Cardiac fibroblast (primary cell): ENCODE measurements around the gene KIF1B.

ENCODE experiments used
- DNase-seq, 2 donors: peaks; one replicate each; pipeline versions ENCODE4 v3.0.0 to v3.0.0-alpha.2; 2010; ENCODE audit warnings: low read depth in 2 of 2
- H3K4me3 ChIP-seq, 2 donors: replicated peaks in 1 of 2; 1 replicate in 1 of 2; 2 replicates in 1 of 2; pipeline ENCODE4 v1.5.1; 2011; ENCODE audit warnings: low read depth in 2 of 2, low read length in 2 of 2, mild to moderate bottlenecking in 2 of 2, moderate library complexity in 1 of 2
- TF ChIP-seq, protein P1 (sequence below): IDR thresholded peaks from one replicate; pipeline ENCODE4 v1.5.1; 2011; ENCODE audit warnings: low read depth, mild to moderate bottlenecking, low read length, inconsistent platforms

KIF1B gene

DNA sequence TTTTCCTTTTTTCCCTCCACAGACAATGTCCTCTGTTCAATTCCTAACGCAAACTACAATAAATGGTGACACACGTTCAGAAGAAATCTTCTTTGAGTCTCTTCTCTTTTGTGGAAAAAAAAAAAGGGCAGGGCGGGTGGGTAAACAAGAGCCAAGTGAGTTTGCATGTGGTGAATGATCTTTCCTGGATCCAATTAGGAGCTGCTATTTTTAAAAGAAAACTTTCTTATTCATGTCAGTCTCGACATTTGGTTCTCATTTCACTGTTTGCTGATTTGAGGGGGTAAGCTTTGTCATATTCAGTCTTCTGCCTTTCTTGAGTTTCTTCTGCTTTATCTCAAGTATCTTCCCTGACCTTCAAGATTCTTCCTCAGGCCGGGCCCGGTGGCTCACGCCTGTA is 29.2 kb upstream of the KIF1B start:
- H3K4me3 ChIP-seq: no peak overlapping the region
- TF ChIP-seq, protein P1, sequence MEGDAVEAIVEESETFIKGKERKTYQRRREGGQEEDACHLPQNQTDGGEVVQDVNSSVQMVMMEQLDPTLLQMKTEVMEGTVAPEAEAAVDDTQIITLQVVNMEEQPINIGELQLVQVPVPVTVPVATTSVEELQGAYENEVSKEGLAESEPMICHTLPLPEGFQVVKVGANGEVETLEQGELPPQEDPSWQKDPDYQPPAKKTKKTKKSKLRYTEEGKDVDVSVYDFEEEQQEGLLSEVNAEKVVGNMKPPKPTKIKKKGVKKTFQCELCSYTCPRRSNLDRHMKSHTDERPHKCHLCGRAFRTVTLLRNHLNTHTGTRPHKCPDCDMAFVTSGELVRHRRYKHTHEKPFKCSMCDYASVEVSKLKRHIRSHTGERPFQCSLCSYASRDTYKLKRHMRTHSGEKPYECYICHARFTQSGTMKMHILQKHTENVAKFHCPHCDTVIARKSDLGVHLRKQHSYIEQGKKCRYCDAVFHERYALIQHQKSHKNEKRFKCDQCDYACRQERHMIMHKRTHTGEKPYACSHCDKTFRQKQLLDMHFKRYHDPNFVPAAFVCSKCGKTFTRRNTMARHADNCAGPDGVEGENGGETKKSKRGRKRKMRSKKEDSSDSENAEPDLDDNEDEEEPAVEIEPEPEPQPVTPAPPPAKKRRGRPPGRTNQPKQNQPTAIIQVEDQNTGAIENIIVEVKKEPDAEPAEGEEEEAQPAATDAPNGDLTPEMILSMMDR: no peak
- DNase-seq: no peak

DNA sequence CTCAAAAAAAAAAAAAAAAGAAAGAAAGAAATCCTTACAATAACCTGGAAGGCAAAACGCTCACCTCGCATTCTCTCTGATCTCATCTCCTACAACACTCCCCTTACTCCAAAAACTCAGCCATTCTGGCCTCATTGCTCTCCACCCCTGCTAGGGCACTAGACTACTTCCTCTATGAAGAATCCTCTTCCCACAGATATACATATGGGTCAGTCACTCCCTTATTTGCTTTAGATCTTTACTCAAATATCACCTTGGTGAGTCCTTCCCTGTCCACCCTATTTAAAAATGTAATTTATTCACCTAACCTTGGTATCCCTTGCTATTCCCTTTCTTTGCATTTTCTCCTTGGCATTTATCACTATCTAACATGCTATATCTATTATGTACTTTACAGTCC is 24.6 kb upstream of the KIF1B start:
- TF ChIP-seq, protein P1: no peak
- no peak for DNase-seq
- no peak overlapping the region for H3K4me3 ChIP-seq

- H3K4me3 ChIP-seq: no peak overlapping the region
- TF ChIP-seq, protein P1: no peak
- no peak for DNase-seq
These were observed 23.9 kb upstream of the KIF1B start for GRCh38 chr1:10186331-10187025.

- TF ChIP-seq, protein P1: no peak
- DNase-seq: no peak
- no peak overlapping the region for H3K4me3 ChIP-seq
These were observed 23.4 kb upstream of the KIF1B start for GRCh38 chr1:10187026-10187334.

DNA sequence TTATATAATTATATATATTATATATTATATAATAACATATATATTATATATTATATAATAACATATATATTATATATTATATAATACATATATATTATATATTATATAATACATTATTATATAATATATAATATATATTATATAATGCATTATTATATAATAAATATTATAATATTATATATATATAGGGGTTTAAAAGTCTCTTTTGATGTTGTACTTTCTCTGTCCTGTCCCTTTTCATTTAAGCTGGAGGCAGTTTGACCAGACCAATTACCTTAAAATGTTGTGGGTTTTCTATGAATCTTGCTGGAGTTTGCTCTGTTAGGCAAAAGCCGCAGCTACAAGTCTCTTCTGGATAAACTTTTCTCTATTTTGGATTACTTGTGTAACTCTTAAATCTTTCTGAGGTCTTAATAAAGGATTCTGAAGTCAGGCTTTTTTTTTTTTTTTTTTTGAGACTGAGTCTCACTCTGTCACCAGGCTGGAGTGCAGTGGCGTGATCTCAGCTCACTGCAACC is 22.2 kb upstream of the KIF1B start:
- TF ChIP-seq, protein P1: no peak
- H3K4me3 ChIP-seq: no peak overlapping the region
- DNase-seq: no peak

- H3K4me3 ChIP-seq: no peak overlapping the region
- TF ChIP-seq, protein P1: no peak
- no peak for DNase-seq
These were observed 20.7 kb upstream of the KIF1B start for GRCh38 chr1:10189659-10190058.

DNA sequence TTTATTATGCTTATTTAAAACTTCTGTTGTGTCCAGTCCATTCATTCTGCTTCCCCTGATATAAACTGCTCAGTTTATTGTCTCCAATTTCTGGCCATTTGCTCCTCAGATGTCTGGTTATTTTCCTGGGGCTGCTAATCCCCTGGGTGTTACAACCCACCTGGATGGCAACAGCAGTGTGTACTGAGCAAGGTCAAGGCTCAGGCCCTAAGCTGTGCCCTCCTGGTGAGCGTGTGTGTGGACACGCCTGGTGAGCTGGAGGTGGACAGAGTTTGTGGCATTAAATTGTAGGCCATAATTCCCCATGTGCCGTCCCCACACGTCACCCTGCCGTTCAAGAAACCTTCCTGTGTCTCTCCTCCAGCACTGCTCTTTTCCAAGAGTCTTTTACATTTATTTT is 18.1 kb upstream of the KIF1B start:
- TF ChIP-seq, protein P1: no peak
- DNase-seq: no peak
- H3K4me3 ChIP-seq: no peak overlapping the region
